ENCODE results near the gene FNDC1. TPM values are rescaled to one million over a fixed set of nuclear protein-coding genes. Genes with fewer than 3 reads are reported as not detected.
"Not testable (repeated sequence)": the region's sequence is repeated elsewhere in the genome, so short reads cannot be mapped to it uniquely, and the experiment has no call there.

FNDC1 gene
- 10.5 to 13.8 TPM (median 12.8 TPM) in 3 replicates for total RNA-seq
- long read RNA-seq, partial matches to known transcripts: 14 of 17 reads
- long read RNA-seq, other reads (novel, unspliced or antisense): 3 of 17 reads

DNA sequence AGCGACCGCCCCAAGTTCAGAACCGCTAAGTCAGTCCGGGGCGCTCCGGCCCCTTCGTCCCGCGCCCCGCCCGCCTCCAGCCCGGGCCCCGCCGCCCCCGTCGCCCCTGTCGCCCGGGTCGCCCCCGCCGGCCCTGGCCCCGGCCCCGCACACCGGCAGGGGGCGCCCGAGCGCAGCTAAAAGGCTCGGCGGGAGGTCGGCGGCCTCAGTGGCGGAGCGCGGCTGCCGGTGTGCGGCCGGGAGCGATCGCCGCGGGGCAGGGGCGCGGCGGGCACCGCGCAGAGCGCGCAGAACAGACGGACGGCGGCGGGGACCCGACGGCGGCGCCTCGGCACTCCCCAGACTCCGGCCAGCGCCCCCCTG lies at the start of gene FNDC1:
FNDC1 (plus strand) TSS at position 208 of the 363 bp plus-strand sequence. CDS start 197 bp downstream, outside the sequence.
- H3K9me3 Mint-ChIP-seq (ENCODE audit: low read depth): no peaks in the 10 kb centered on the region
- no peak for DNase-seq (ENCODE audit: low spot score)
- H3K27ac Mint-ChIP-seq (ENCODE audit: unreplicated experiment): peak within 1 kb of the TSS; percentile 92
- peaks cover 55% of the 10 kb centered on the region for H3K4me1 Mint-ChIP-seq (ENCODE audit: low read depth)
- H3K4me3 Mint-ChIP-seq (ENCODE audit: unreplicated experiment): peak within 1 kb of the TSS; percentile 79
- peaks cover 7% of the 10 kb centered on the region for H3K27me3 Mint-ChIP-seq (ENCODE audit: low read depth)
- H3K36me3 Mint-ChIP-seq (ENCODE audit: low read depth): peaks cover 2% of the 10 kb centered on the region
- TF ChIP-seq, protein P1, sequence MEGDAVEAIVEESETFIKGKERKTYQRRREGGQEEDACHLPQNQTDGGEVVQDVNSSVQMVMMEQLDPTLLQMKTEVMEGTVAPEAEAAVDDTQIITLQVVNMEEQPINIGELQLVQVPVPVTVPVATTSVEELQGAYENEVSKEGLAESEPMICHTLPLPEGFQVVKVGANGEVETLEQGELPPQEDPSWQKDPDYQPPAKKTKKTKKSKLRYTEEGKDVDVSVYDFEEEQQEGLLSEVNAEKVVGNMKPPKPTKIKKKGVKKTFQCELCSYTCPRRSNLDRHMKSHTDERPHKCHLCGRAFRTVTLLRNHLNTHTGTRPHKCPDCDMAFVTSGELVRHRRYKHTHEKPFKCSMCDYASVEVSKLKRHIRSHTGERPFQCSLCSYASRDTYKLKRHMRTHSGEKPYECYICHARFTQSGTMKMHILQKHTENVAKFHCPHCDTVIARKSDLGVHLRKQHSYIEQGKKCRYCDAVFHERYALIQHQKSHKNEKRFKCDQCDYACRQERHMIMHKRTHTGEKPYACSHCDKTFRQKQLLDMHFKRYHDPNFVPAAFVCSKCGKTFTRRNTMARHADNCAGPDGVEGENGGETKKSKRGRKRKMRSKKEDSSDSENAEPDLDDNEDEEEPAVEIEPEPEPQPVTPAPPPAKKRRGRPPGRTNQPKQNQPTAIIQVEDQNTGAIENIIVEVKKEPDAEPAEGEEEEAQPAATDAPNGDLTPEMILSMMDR (IDR thresholded peaks at IDR 0.05): peak; percentile 11

GRCh38 chr6:159119791-159120190 lies 49.4 kb upstream of the FNDC1 start:
- H3K36me3 Mint-ChIP-seq (ENCODE audit: low read depth): no peaks in the 10 kb centered on the region
- DNase-seq (ENCODE audit: low spot score): no peak
- H3K4me1 Mint-ChIP-seq (ENCODE audit: low read depth): peaks cover 3% of the 10 kb centered on the region
- no peak overlapping the region for H3K4me3 Mint-ChIP-seq (ENCODE audit: unreplicated experiment)
- H3K9me3 Mint-ChIP-seq (ENCODE audit: low read depth): no peaks in the 10 kb centered on the region
- TF ChIP-seq, protein P1 (IDR thresholded peaks at IDR 0.05): no peak
- H3K27me3 Mint-ChIP-seq (ENCODE audit: low read depth): peaks cover 23% of the 10 kb centered on the region
- no peak overlapping the region for H3K27ac Mint-ChIP-seq (ENCODE audit: unreplicated experiment)

DNA sequence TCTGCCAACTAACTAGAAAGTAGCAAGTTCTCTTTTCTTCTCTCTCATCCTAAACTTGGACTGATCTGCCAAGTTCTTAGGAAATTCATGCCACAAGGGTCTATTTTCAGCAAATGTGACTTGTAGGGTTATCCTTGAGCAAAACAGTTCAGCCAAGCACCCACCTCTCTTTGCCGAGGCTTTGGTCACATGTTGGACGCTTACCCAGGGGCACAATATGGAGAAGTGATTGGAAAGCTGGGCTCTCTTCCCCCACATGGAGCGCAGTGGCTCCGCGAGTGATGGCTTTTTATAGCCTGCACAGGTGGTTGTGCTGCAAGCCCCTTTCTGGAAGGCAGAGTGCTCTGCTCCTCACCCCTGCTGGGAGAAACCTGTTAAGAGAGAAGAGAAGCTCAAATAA lies 47.7 kb upstream of the FNDC1 start:
- DNase-seq (ENCODE audit: low spot score): no peak
- Mint-ChIP-seq H3K9me3 (ENCODE audit: low read depth) (no peaks in the 10 kb centered on the region), H3K4me3 (ENCODE audit: unreplicated experiment) (no peak overlapping the region), H3K27ac (ENCODE audit: unreplicated experiment) (no peak overlapping the region), H3K36me3 (ENCODE audit: low read depth) (no peaks in the 10 kb centered on the region), H3K27me3 (ENCODE audit: low read depth) (peaks cover 23% of the 10 kb centered on the region), H3K4me1 (ENCODE audit: low read depth) (peaks cover 3% of the 10 kb centered on the region)
- TF ChIP-seq, protein P1 (IDR thresholded peaks at IDR 0.05): no peak

DNA sequence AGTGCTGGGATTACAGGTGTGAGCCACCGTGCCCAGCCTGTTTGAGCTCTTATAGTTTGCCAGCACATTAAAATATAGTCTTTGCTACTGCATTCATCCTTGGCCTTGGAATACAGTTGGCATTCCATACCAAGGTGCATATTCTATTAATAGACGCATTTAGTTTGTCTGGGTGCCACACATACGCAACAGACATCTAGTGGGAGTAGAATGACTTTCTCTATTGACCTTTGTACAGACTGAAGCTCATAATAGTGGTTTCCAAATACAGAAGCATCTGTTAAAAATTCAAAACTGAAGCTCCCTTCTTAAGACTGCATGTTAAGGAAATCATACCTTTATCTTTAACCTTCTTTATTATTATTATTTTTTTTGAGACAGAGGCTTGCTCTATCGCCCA lies 46.7 kb upstream of the FNDC1 start:
- no peak overlapping the region for H3K27ac Mint-ChIP-seq (ENCODE audit: unreplicated experiment)
- H3K27me3 Mint-ChIP-seq (ENCODE audit: low read depth): peaks cover 23% of the 10 kb centered on the region
- H3K9me3 Mint-ChIP-seq (ENCODE audit: low read depth): no peaks in the 10 kb centered on the region
- no peak for DNase-seq (ENCODE audit: low spot score)
- H3K36me3 Mint-ChIP-seq (ENCODE audit: low read depth): no peaks in the 10 kb centered on the region
- no peaks in the 10 kb centered on the region for H3K4me1 Mint-ChIP-seq (ENCODE audit: low read depth)
- H3K4me3 Mint-ChIP-seq (ENCODE audit: unreplicated experiment): no peak overlapping the region
- TF ChIP-seq, protein P1 (IDR thresholded peaks at IDR 0.05): no peak

GRCh38 chr6:159123831-159124230 lies 45.4 kb upstream of the FNDC1 start:
- not testable (repeated sequence) for H3K36me3 Mint-ChIP-seq (ENCODE audit: low read depth); H3K27ac Mint-ChIP-seq (ENCODE audit: unreplicated experiment); DNase-seq (ENCODE audit: low spot score); H3K9me3 Mint-ChIP-seq (ENCODE audit: low read depth); H3K4me3 Mint-ChIP-seq (ENCODE audit: unreplicated experiment); H3K4me1 Mint-ChIP-seq (ENCODE audit: low read depth)
- peaks cover 21% of the 10 kb centered on the region for H3K27me3 Mint-ChIP-seq (ENCODE audit: low read depth)

DNA sequence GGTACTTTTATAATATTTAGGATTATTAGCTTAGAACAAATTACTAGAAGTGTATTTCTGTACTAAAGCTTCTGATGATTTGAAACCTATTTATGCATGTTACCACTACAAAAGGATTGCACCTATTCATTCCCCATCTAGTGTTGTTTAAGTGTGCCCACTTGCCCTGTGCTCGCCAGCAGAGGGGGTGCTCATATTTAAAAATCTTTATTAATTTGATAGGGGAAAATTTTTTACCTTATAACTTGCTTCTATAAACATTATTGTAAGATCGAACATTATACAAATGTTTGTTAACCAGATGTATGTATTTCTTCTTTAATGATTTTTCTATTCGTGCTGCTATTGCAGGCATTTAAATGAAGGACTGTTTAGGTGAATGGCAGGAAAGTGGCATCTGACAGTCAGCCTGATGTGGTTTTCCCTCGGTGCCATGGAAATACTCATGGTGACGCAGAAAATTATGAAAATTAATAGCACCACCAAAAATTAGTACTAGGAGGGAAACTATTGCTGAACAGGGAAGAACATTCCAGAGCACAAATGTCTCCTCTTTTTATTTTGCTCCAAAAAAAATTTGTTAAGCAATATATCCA lies 44.1 kb upstream of the FNDC1 start:
- Mint-ChIP-seq H3K27ac (ENCODE audit: unreplicated experiment) (no peak overlapping the region), H3K9me3 (ENCODE audit: low read depth) (no peaks in the 10 kb centered on the region), H3K36me3 (ENCODE audit: low read depth) (no peaks in the 10 kb centered on the region), H3K4me3 (ENCODE audit: unreplicated experiment) (no peak overlapping the region), H3K27me3 (ENCODE audit: low read depth) (peaks cover 18% of the 10 kb centered on the region), H3K4me1 (ENCODE audit: low read depth) (no peaks in the 10 kb centered on the region)
- TF ChIP-seq, protein P1 (IDR thresholded peaks at IDR 0.05): peak; percentile 72
- no peak for DNase-seq (ENCODE audit: low spot score)
